SH-SY5Y (cell line): ENCODE results near the gene FAM13A.

ENCODE experiments used
- GATA2 ChIP-seq: IDR thresholded peaks from 2 replicates; pipeline ENCODE4 v1.6.1; 2011; ENCODE audit warnings: mild to moderate bottlenecking, low read depth, low read length
- GATA3 ChIP-seq: IDR thresholded peaks from 2 replicates; pipeline ENCODE4 v1.6.1; 2011; ENCODE audit warnings: low read depth, mild to moderate bottlenecking, low read length, moderate library complexity

FAM13A gene

DNA sequence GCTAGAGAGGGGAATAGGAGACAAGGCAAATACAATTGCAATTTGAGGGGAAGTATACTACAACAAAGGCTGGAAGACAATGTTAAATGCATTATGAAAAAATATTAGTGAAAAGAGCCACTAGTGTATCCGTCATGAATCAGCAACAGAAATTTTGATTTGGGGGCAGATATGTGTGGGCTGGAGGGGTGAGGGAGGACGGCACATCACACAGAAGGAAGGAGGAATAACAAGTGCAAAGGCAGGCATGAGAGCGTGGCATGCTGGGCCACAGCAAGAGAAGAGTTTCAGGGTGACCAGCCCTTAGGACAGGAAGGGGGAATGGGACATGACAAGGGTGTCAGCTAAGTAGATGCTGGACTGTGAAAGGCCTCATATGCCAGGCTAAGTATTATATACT lies 295.6 kb downstream of the FAM13A start:
- no peak for TF ChIP-seq GATA3
- no peak for TF ChIP-seq GATA2

DNA sequence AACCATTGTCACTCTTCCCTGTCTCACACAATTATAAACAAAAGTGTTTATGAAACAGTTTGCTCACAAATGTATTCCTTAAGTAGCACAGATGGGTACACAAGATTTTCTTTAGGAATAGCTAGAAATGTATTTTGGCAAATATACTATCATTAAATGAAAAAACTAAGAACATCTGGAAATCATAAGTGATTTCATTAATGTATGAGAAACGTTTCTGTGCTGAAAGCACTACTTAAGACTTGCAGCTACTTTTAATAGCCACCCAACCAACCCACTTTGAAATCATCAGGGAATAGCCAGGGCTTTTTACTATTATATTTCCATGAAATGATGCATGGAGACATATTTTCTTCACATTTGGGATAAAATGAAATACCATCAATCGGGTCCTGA lies 297.1 kb downstream of the FAM13A start:
- TF ChIP-seq GATA2 = no peak
- no peak for TF ChIP-seq GATA3

DNA sequence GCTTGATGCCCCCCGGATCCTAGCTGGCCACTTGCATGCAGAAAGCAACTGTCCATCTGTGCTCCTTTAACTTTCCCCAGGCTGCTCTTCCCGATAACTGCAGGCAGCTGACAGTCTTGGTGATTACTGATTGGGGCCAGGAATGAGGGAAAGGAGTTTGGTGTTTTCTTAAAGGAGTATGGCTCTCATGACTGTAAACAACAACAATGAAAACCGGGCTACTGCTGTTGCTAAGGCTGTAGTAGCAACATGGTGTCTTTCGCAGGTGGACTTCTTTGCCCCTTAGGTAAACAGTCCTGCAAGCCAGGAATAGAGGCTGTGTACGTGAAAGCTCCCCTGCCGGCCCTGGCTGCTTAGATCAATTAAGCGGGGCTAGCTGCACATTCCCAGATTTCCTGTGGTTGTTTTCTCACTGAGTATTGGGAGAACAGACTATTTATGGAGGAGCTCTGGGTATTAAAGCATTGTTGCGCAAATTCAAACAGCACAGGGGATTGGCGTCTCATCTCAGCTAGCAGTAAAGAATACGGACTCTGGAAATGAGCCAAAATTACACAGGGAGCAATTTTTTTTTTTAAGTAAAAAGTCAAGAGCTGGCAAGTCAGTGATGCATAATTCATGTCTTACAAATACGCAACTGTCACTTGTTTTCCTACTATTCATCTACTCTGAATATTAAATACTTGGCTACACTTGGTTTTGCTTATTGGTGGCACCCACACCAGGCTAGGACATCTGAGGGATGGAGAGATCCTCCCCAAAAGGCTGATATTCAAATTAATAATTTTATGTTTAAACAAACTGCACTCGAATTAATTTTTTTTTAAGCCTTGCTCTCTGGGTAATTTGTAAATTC lies 297.7 kb downstream of the FAM13A start:
- TF ChIP-seq GATA2 = no peak
- no peak for TF ChIP-seq GATA3

DNA sequence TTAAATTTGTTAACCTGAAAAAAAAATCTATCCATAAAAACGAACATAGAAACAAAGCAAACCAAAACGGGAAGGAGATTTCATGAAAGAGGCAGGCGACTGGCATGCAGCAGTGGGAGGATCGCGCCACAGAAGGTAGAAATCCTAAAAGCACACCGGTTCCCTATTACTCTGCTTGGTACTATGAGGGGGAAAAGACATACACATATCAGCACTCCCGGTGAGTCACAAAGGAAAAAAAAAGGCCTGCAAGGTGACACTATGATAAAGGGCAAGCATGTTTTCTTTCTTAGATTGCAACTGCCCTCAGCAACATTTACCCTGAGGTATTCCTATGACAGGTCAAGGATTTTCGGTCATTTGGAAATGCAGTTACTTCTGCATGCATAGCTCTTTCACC lies 298.7 kb downstream of the FAM13A start:
- TF ChIP-seq GATA3 = no peak
- no peak for TF ChIP-seq GATA2

DNA sequence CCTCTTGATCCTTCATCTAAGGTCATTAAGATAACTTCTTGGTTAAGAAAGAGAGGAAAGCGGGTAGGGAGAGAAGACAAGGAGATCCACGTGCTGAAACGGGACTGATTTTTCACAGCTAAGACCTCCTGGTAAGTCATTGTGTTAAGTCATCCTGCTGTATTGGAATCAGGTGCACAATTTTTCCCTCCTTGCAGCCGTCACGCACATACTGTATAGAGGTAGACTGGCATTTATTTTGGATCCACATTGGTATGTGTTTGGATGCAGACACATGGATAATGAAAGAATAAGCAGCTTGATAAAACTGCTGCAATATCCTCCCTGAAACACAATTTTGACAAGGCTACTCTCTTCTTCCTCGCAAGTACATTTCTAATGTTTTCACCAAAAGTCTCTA lies 299.2 kb downstream of the FAM13A start:
- no peak for TF ChIP-seq GATA2
- TF ChIP-seq GATA3 = no peak

DNA sequence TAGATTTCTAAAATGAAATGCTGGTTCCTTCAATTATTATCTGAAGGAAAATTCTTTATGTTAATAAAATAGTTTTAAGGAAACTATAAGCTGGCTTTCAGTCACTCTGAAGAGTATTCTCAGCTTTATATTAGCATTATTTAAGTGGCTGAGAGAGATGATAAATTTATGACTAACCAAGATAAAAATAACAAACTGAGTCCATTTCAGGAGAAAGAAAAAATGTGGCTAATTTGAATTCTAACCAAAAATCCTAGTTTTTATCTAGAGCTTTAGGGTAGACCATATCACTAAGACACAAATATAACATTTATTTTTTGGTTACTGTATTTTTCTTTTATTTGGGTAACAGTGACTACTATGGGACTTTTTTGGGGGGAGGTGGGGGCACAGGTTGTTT lies 299.9 kb downstream of the FAM13A start:
- TF ChIP-seq GATA3 (no peak), GATA2 (no peak)

DNA sequence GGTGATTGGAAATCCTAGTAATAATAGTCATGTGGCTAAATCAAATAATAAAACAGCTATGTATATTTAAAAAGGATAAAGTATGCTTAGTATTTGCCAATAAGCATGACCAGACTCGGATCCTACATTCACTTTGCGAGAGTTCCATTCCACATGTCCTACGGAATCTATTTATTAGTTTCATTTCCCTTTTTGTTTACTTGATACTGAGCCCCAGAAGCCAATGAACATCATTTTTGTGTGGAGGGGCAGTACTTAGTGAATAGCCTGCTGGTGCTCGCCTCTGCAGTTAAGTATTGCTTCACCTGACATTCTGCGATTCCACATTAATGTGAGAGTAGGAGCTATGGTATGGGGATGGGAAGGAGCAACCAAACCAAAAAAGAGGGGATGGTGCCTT lies 300.8 kb downstream of the FAM13A start:
- TF ChIP-seq GATA2 = no peak
- TF ChIP-seq GATA3 = no peak

DNA sequence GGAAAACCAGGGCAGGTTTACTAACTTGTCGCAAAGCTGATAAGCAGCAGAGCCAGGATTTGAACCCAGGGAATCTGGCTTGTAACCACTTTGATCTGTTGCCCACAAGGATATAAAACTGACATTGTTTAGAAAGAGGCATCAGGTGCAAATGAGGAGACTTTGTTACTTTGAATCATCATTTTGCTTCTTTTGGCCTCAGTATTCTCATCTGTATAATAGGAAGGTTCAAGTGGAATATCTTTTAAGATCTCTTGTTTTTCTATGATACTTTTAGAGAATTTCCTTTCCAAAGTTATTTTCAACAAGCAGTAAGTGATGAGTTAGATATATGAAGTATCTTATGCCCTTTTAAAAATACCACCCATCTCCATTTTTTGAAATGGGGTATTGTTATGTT lies 301.5 kb downstream of the FAM13A start:
- TF ChIP-seq GATA2 = no peak
- TF ChIP-seq GATA3 = no peak

DNA sequence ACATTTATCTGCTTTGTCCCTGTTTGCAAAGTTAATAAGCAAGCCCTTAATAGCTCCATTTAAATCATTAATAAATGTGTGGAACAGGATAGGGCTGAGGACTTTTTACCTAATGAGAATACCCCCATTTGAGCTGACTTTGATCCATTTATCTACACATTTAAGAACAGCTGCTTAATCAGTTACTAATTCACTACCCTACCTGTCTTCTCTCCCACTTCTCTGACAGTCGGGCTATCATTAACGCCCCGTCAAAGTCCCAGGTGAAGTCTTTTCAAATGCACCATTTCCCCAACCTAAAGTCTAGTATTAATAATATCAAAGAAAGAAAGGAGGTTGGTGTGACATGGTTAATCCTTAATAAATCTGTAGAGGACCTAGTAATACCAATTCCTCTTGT lies 302.2 kb downstream of the FAM13A start:
- no peak for TF ChIP-seq GATA3
- no peak for TF ChIP-seq GATA2

DNA sequence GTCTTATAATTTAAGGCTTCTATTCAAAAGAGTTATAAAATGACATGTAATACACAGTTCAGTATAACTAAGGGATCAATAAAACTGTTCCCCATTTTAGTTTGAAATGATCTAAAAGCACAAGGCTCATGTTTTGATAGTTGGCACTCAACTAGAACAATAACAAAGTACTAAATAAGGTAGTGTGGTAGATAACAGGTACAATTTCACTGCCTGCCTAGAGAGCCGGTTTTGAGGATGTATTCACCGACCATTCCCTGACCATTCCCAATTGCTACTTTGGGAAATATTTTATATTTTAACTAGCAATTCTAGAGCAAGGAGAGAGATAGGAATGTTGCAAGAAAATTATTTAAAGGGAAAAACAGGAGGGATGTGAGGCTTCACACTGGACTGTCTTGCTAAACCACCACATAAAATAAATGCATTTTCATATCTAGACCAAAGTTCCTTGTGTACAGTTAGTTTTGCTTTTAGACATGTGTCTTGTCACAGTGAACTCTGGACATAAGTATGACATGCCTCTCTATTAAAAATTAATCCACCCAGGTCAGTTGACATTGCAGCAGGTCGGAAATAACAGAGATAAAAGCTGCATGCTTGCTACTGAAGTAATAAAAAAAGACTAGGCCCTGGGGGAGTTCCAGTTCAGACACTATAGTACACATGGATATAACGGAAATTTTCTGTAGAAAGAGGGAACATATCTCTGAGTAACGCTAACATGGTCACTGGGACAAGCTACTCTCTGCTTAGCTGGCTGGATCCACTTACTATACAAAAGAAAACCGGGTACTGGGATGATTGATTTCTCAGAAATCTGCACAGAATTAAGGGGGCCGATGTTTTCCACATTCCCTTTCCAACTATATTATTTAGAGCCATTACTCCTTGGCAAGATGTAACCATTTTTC lies 303.1 kb downstream of the FAM13A start:
- TF ChIP-seq GATA3 = no peak
- no peak for TF ChIP-seq GATA2

DNA sequence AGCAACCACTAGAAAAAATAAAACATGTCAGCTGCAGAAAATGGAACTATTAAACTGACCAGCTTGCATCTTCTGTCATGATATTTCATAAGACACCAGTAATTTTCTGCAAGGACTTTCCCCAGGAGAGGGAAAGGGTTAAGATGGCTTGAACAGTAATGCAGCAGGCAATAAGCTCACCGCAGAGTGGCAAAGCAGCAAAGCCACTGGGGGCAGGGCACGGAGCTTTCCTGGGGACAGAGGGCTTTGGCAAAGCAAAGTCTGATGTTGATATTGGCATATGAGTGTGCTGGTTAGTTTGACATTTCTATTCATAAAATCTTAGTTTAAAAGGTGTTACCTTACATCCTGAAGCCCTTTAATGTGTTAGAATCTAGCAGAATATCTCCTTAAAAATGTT lies 304.2 kb downstream of the FAM13A start:
- TF ChIP-seq GATA3 (no peak), GATA2 (no peak)

DNA sequence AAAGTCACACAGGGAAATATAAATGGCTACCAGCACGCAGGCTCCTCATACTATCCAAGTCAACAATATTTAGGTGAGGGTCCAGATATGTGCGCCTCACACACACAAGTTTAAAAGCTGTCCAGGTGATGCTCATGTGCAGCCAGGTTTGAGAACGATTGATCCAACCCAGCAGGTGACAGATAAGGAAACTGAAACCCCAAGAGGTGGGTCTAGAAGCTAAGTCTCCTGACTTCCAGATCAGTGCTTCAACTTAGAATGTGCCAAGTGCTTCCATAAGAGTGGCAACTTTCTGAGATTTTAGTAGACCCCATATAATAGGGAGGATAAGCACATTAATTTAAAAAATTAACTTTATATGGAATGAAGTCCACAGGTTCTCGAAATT lies 304.9 kb downstream of the FAM13A start:
- no peak for TF ChIP-seq GATA2

DNA sequence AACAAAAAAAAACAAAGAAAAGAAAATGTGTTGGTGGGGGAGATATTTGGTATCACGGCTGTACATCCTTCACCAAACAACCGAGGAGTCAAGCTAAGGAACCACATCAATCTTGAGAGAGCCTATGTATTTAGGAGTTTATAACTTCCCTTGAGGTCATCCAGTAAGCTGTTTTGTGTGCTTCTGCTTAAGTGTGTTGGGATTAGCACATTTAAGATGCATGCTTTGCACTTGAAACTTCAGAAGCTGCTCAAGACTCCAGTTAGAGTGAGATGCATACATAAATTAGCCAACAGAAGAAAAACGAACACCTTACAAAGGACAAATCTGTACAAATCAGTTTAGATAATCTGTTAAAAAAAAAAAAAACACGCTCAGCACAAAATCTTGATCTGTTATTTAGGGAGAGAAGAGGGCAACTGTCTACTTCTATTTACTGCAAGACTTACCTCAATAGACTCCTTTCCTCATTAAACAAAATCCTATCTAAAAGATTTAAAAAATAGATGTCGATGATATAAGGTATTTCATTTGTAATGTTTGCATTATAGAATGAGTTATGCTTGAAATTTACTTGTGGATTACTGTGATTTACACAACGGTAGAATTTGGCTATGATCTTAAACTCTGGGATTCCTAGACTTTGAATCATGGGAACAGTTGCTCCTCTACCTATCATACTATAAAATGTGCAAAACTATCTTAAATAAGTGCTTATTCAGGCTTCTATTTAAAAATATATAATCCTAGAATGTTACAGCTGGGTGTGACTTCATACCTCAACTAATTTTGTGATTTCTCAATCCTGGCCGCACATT lies 305.5 kb downstream of the FAM13A start:
- TF ChIP-seq GATA3 (no peak), GATA2 (no peak)

DNA sequence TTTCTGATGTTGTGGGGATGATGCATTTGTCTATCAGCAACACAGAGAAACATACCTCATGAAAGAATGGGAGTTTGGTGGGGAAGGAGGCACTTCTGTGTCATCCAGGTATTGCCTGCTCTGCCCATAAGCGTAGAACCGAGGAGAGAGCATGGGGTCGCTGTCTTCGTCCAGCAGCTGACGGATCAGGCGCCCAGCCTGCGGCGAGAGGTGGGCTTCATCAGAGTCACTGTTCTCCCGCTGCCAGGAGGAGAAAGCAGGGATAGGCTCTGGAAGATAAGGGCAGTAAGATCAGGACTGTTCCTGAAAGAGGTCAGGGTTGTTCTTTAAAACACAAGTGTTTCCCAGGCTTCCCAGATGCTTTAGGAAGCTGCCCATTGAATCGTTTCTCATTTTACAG lies 306.6 kb downstream of the FAM13A start:
- TF ChIP-seq GATA2 (no peak), GATA3 (no peak)
